22Rv1 (cell line): ENCODE measurements around the gene ARVCF.

ENCODE experiments used
- H3K27ac ChIP-seq: fragments of 450-650 bp; 2 replicates; pipeline ENCODE4 v1.5.1; 2017
- CTCF ChIP-seq: fragments of 450-650 bp; IDR thresholded peaks from 2 replicates; pipeline ENCODE4 v1.5.1; 2017; ENCODE audit warnings: mild to moderate bottlenecking
- ZFX ChIP-seq: fragments of 450-650 bp; IDR thresholded peaks from 2 replicates; pipeline ENCODE4 v1.6.1; 2017; ENCODE audit warnings: antibody characterized with exemption, borderline replicate concordance

Gene ARVCF

GRCh38 chr22:20011993-20012740, 4.5 kb downstream of the ARVCF start:
- H3K27ac ChIP-seq = no peak overlapping the region

GRCh38 chr22:20011123-20011992, 5.3 kb downstream of the ARVCF start:
- TF ChIP-seq ZFX (no peak), CTCF (no peak)
- H3K27ac ChIP-seq = no peak overlapping the region

More at GRCh38 chr22:20011993-20012740, 4.5 kb downstream of the ARVCF start:
- no peak for TF ChIP-seq ZFX
- no peak for TF ChIP-seq CTCF

GRCh38 chr22:20010307-20011122, 6.1 kb downstream of the ARVCF start:
- no peak for TF ChIP-seq CTCF
- TF ChIP-seq ZFX = no peak
- H3K27ac ChIP-seq = no peak overlapping the region

GRCh38 chr22:20009582-20010306, 6.9 kb downstream of the ARVCF start:
- H3K27ac ChIP-seq = no peak overlapping the region
- no peak for TF ChIP-seq ZFX
- TF ChIP-seq CTCF = no peak

GRCh38 chr22:20009018-20009491, 7.6 kb downstream of the ARVCF start:
- no peak overlapping the region for H3K27ac ChIP-seq
- TF ChIP-seq CTCF (no peak), ZFX (no peak)

GRCh38 chr22:20008221-20008995, 8.2 kb downstream of the ARVCF start:
- no peak overlapping the region for H3K27ac ChIP-seq
- TF ChIP-seq ZFX = no peak
- TF ChIP-seq CTCF = no peak
